HUDEP-2 (cell line): ENCODE measurements around the gene ZNF337.
A peak's percentile ranks its signal among the peaks of the same experiment; 100 is the strongest.
"Not testable (repeated sequence)": the region's sequence is repeated elsewhere in the genome, so short reads cannot be mapped to it uniquely, and the experiment has no call there.

ENCODE experiments used
- DNase-seq, 76 experiments: peaks; one replicate each; lab custom pipeline; 2025; ENCODE audit not compliant: unreplicated experiment in 76 of 76; lab: John Stamatoyannopoulos, UW

ZNF337 gene

GRCh38 chr20:25695532-25696370, 902 bp downstream of the ZNF337 start:
- DNase-seq, result peak in 4 of 76 experiments; percentile 2 to 51 (median 7)

DNA sequence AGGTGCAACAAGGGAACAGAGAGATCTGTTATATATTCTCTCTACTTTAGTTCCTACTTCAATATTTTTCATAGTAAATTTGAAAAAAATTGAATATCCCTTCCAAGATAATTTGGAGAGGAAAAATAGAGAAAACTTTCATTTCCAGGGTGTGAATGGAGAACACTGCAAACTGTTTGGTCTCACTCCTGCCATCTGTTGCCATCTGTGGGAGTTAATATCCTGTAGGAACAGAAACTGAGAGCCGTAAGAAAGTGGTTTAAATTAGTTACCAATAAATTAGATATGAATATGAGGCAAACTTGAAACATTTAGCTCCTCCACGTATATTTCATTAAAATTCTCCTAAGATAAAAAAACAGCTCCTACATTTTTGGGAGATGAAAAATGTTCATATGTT, 4.2 kb downstream of the ZNF337 start:
- no peak for DNase-seq

DNA sequence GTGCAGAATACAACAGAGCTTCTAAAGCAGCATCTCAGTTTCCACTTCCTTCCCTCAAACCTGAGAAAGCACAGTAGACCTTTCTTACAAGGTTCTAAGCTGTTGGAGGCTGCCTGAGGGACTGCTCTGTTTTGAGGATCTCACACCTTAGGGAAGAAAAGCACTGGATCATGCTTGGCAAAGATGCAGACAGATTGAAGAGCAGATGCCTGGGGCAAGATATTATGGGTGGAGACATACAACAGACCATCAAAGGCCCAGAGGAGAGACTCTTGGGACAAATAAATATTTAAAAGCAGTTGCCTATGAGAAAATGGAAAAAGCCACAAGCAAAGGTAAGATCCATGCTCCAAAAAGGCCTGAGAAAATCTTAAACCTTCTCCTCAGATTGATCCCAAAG, 6.2 kb downstream of the ZNF337 start:
- DNase-seq, result peak in 1 of 76 experiments; percentile 13

DNA sequence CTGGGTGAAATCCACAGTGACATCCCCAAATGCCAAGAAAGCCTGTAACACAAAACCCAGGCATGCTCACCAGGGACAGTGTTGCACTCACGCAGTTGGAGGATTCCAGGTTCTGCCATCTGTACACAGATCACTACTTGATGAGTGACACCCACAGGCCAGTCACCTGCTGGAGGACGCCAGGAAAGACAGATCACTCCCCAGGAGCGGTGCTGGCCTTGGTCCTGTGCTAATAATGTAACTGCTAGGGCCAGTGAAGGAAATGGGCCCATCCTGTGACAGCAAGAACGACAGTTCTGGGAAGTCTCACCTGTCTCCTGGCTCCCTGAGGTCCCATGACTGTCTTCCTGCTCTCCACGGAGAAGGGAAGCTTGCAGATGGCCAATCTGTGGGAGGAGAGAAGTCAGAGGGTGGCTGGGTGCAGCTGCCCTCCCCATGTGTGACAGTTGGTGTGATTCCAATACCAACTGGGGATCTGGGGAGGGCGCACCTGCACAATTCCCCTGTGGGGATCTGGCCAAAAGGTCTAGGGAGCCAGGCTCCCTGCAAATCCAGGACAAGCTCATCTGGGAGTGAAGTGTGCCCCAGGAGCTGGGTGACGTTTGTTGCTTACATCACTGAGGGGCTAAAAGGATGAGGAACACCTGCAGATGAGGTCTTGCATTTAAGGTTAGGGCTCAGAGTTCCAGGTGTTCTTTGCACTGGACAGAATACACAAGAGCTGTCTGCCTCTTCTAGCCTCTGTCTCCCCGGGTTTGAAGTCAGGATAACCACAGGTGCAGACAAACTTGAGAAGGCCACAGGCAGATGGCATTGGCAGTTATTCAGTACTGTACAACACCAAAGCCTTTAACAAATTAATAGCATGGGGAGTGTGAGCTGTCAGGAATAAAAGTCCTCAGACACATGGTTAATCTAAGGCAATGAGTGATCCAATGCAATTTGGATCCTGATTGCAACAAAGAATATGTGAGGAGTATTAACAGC, 10.3 kb downstream of the ZNF337 start:
- peak in 1 of 76 experiments; percentile 7 for DNase-seq

GRCh38 chr20:25685276-25686080, 11.2 kb downstream of the ZNF337 start:
- DNase-seq, result no peak

DNA sequence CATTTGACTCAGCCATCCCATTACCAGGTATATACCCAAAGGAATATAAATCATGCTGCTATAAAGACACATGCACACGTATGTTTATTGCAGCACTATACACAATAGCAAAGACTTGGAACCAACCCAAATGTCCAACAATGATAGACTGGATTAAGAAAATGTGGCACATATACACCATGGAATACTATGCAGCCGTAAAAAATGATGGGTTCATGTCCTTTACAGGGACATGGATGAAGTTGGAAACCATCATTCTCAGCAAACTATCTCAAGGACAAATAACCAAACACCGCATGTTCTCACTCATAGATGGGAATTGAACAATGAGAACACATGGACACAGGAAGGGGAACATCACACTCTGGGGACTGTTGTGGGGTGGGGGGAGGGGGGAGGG, 12.8 kb downstream of the ZNF337 start:
- not testable (repeated sequence) for DNase-seq

DNA sequence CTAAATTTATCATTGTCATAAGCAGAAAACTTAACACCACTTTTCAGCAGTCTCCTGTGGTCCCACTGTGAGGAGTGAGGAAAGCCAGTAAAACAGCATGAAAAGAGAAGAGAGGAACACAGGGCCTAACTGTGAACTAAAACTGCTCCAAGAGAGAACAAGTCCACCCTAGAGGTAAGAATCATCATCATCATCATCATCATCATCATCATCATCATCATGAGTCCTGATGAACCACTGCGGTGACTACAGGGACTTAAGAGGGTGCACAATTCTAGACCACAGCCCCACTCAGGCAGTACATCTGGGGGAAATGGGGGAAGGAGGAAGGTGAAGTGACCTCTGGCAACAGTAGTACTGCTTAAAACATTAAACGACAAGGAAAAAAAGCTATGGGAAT, 13.6 kb downstream of the ZNF337 start:
- no peak for DNase-seq

DNA sequence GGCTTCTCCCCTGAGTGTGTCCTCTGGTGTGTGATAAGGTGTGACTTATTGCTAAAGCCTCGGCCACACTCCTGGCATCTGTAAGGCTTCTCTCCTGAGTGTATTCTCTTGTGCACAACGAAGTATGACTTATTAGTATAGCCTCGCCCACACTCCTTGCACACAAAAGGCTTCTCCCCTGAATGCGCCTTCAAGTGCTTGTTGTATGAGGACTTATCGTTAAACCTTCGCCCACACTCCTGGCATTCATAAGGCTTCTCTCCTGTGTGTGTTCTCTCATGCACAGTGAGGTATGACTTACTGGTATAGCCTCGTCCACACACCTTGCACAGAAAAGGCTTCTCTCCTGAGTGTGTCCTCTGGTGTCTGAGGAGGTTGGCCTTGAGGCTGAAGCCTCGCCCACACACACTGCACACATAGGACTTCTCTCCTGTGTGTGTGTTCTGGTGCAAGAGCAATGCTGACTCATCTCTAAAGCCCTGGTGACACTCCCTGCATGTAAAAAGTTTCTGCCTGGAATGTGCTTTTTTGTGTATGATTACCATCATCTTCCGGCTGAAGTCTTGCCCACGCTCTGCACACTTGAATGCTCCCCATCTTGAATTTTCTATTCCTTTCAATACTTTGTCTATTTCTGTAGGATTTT, 20.4 kb downstream of the ZNF337 start:
- DNase-seq, result peak in 2 of 76 experiments; percentile 14 to 25

GRCh38 chr20:25675161-25675560, 21.5 kb downstream of the ZNF337 start:
- DNase-seq, result no peak

DNA sequence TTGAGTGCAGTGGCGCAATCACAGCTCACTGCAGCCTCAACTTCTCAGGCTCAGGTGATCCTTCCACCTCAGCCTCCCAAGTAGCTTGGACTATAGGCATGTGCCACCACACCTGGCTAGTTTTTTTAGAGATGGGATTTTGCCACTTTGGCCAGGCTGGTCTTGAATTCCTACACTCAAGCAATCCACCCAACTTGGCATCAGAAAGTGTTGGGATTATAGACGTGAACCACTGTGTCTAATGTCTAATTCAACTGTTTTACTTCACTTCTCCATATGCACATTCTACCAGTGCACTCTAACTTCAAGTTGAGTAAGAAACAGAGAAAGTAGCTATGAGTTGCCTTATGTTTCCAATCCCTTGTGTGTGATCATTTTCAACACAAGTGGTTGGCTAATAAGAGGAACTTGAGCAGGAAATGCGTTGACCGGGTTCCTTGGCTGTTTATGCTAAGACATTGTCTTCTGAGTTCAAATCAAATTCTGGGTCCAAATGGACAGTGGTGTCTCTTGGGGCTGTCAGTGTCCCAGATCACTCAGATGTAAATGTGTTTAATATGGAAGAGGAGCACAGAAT, 23.9 kb downstream of the ZNF337 start:
- no peak for DNase-seq

- DNase-seq, result peak in 2 of 76 experiments; percentile 2 to 15
Observed at GRCh38 chr20:25669826-25670422, 26.7 kb downstream of the ZNF337 start.

DNA sequence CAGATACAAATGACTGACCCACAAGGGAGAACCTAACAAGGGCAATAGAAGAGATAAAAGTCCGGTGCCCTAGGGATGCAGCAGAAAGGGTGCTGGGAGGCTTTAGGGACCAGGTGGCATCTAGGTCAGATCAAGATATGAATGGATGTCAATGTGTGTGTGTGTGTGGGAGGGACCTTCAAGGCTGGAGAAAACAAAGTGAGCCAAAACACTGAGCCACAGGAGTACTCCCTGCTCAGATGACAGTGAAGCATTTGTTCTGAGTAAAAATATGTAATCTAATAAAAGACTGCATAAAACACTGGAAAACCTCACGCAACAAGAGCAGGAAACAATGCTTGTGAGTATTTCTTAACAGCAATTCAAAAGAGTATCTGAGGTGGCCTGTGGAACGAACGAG, 28.2 kb downstream of the ZNF337 start:
- DNase-seq, result peak in 21 of 76 experiments; percentile 3 to 45 (median 17)

- DNase-seq, result no peak
Observed at GRCh38 chr20:25659999-25660398, 36.7 kb downstream of the ZNF337 start.

GRCh38 chr20:25654487-25654886, 42.2 kb downstream of the ZNF337 start:
- DNase-seq, result no peak

DNA sequence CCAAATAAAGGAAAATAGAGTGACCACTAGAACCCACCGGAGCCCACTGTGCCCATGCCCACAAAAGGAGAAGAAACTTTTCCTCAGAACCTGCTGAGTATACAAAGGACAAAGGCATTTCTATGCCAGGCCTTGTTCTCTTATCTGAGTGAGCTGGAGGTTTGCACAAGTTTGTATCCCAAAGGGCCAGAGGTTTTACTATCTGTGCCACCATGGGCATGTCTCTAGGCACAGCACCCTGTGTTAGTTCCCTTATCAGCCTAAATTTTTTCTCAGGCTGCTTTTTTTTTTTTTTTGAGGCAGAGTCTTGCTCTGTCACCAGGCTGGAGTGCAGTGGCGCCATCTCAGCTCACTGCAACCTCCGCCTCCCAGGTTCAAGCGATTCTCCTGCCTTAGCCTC, 43.8 kb downstream of the ZNF337 start:
- DNase-seq, result peak in 67 of 76 experiments; percentile 1 to 90 (median 54)

- DNase-seq, result no peak
Observed at GRCh38 chr20:25644814-25645213, 51.8 kb downstream of the ZNF337 start.

DNA sequence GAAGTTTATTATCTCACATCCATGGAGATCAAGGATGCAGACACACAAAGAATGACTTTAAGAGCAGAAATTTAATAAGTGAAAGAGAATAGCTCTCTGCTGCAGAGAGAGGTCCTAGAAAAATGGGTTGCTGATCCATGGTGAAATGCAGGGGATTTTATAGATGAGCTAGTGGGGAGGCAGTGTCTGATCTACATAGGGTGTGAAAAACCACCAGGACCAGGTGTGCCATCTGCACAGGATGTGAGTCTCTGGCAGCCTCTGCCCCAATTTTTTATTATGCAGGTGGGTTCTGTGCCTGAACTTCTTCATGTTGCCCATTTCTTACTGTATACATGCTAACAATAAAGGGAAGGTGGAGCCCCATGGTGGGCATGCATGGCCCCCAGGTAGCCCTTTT, 52.9 kb downstream of the ZNF337 start:
- DNase-seq, result no peak

GRCh38 chr20:25637247-25637646, 59.4 kb downstream of the ZNF337 start:
- DNase-seq, result no peak
